NCI-H2081 treated with DMSO at 0.1 percent for 48 hours (cell line): ENCODE data around the gene SPDYA.

Experiments
- DNase-seq: peaks from one replicate; lab custom pipeline; 2025; lab: John Stamatoyannopoulos, UW

The SPDYA gene

DNA sequence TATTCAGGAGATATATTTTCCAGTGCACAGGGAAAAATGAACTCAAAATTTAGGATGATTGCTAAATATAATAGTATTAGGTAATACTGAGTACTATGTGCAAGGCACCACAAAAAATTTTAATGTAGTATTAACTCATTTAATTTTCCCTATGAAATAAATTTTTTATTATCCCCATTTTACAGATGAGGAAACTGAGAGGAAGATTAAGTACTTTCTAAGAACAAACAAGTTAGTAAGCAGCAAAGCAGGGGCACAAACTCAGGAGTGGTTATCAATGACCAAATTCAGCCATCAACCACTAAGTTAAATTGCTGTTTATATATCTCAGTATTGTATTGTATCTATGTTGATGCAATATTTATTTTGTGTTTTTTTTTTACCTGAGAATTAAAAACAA is 14.2 kb downstream of the SPDYA start:
- no peak for DNase-seq

GRCh38 chr2:28828382-28828781 is 17.7 kb downstream of the SPDYA start:
- DNase-seq = no peak

- no peak for DNase-seq
These were observed 23.3 kb downstream of the SPDYA start for GRCh38 chr2:28833740-28834470.

DNA sequence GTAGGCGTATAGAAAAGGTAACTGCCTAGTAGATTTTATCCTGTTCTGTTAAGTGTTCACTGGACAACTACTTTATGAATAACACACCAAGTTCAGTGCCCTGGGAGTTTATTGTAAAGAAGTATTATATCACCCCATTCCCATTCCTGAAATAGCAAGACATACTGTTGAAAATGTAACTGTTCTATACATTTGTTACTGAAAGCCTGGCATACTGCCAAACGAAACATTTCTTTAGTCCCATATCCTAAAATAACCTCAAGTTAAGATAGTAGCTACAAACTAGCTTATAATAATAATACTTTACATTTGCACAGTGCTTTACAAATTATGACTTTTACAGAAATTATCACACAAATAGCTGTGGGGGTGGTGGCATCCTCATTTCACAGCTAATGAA is 25.1 kb downstream of the SPDYA start:
- DNase-seq = no peak

GRCh38 chr2:28838971-28839370 is 28.3 kb downstream of the SPDYA start:
- DNase-seq = no peak

DNA sequence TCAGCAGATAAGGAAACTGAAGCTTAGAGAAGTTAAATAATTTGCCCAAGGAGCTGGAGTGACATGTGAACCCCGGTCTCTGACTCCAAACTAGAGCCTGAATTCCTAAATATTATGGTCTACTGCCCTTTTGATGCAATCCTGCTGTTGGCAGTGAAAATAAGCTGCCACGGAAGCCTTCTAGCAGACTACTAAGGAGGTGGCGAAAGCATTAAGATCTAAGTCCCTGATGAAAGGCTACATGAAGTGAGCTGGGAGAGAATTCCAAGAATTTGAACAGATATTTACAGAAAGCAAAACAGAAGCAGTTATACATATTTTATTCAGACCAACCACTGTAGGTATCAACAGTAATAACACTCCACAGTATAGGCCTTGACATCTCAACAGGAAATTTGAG is 31.4 kb downstream of the SPDYA start:
- DNase-seq = no peak

DNA sequence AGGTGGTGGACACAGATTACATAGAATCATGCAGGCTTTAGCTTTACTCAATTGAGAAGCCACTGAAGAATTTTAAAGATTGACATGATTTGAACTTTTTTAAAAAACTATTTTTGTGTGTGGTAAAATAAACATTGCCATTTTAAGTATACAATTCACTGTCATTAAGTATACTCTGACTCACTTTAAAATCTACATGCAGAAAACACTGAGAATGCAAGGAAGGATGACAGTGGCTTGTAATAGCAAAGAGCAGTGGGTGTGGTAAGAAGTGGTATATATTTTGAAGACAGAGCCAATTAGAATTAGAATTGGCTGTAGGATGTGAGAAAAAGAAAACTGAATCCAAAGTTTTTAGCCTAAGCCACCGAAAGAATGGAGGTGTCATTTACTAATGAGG is 44.6 kb downstream of the SPDYA start:
- no peak for DNase-seq

GRCh38 chr2:28855977-28856376 is 45.3 kb downstream of the SPDYA start:
- no peak for DNase-seq

- DNase-seq = no peak
These were observed 58.0 kb downstream of the SPDYA start for GRCh38 chr2:28868611-28869010.

GRCh38 chr2:28869494-28870145 is 59.0 kb downstream of the SPDYA start:
- DNase-seq = no peak

DNA sequence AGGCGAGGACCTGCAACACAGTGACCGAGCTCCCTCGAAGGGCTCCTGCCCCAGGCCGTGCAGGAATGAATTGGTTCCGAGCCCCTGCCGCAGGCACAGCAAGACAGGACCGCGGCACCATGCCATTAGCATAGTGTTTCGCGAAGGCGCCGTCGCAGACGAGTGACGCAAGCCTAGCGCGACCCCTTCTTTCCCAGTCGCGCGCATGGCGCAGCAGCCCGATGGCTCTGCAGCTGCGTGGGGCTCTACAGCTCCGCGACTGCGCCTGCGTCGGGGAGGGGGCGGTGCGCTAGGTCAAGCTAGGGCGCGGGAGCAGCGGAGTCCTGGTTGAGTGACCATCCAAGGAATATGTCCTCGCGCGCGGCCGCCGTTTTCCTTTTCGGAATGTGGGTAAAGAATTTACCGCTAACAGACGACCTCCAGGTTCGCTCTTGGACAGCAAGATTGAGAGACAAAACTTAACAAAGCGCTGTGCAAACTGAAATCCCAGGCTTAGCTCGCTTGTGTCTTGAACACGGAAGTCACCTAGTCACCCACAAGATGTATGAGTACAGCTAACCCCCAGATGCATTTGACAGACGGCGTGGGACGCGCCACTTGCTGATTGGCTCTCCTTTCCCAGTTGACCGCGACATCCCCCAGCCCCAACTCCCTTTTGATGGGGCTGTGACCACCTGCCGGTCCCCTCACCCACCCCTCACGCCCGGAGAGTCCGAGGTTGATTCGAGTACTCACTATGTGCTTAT is 59.7 kb downstream of the SPDYA start, which contains the start of gene TRMT61B:
TSS of gene TRMT61B (minus strand) at position 164 of the 746 bp plus-strand sequence. CDS start at position 132, 32 bp downstream.
- DNase-seq = peak; percentile 79

DNA sequence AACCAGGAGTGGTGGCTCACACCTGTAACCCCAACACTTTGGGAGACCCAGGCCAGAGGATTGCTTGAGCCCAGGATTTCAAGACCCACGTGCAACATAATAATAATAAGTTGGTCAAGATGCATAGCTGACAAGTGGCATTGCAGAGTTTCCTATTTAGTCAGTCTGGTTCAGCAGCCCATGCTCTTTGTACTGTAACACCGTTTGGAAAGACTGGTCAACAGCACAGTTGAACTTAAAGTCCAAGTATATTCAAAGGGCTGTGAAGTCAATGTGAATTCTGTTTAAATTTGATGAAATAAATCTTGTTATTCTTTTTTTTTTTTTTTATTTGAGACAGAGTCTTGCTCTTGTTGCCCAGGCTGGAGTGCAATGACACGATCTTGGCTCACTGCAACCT is 61.0 kb downstream of the SPDYA start:
- no peak for DNase-seq

- no peak for DNase-seq
These were observed 69.6 kb downstream of the SPDYA start for GRCh38 chr2:28880193-28880592.

GRCh38 chr2:28893488-28893887 is 82.9 kb downstream of the SPDYA start:
- no peak for DNase-seq

DNA sequence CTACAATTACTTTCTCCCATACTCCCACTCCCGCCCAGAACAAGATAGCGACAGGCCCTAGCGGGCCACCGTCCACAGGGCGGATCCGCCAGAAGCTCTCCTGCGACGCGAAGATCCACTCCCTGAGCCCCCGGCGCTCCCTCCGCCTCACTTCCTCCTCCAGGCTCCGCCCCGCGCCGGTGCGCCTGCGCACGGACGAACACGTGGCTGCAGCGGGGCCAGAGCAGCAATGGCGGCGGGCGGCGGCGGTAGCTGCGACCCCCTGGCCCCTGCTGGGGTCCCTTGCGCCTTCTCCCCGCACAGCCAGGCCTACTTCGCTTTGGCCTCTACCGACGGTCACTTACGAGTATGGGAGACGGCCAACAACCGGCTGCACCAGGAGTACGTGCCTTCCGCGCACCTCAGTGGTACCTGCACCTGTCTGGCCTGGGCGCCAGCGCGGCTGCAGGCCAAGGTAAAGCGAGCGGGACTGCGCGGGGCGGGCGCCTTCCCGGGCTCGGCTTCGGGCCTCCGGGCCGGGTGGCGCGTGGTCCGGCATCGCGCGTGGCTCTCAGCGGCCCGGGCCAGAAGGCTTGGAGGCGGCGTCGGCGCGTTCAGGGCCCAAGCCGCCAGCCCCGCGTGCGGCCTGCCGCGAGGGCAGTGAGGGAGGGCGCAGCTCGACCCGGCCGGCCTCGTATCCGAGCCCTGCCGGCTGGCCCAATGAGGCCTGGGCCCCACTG is 84.0 kb downstream of the SPDYA start, which contains the start of gene WDR43:
TSS of gene WDR43 (plus strand) at position 198 of the 719 bp plus-strand sequence. CDS start at position 230, 32 bp downstream.
- peak; percentile 95 for DNase-seq

- DNase-seq = no peak
These were observed 84.7 kb downstream of the SPDYA start for GRCh38 chr2:28895189-28895893.

DNA sequence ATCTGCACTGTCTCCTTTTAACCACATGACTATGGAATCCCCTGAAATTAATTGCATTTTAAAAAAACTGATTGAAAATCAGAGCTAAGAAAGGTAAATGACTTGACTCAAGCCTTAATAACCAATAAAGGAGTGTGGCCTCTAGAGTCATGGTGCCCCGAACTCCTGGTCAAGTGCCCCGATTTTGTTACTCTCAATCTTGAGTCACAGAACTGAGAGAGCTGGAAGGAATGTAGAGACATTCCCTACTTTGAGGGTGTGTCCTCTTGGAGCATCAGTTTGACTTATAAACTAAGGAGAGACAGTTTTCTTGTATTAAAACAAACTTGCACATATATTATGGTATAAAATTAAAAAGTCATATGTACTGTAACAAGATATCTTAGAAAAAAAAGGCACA is 86.3 kb downstream of the SPDYA start:
- DNase-seq = no peak

DNA sequence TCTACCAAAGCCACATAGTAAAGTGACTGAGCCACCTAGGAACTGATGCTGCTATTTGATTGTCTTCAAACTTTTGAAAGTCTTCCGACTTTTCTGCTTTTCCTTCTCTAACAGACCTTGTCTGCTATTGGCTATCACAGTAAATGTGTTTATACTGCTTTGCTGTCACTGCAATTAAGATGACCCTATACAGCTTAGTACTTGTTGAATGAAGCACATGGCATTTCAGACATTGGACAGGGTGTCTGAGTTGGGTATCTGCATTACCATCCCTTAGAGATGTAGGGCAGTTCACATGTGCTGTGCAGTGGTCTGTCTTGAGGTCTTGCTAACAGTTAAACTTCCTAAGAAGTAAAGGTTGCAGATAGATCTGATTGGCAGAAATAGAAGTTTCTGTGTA is 87.4 kb downstream of the SPDYA start:
- DNase-seq = no peak
